AG04450 (cell line): Measurements from ENCODE around the gene C11orf58. TPM values are rescaled to one million over a fixed set of nuclear protein-coding genes. Genes with fewer than 3 reads are reported as not detected.

ENCODE experiments used
- CTCF ChIA-PET: fragments of 300-600, 350-600 bp; formaldehyde crosslinking; extraction: SDS; loops from one replicate; lab custom pipeline; 2022; ENCODE audit warnings: antibody characterized with exemption, inconsistent platforms; lab: Charles Lee
- POLR2A ChIA-PET: fragments of 350-600 bp; formaldehyde crosslinking; extraction: SDS; loops from one replicate; lab custom pipeline; 2021; ENCODE audit warnings: antibody characterized with exemption, inconsistent platforms; lab: Yijun Ruan, JAX
- DNase-seq: peaks from one replicate; pipeline ENCODE4 v3.0.0-alpha.2; 2011; ENCODE audit warnings: low read depth, low spot score
- H3K27ac ChIP-seq: one replicate; pipeline ENCODE4 v1.5.1; 2012; ENCODE audit warnings: low read depth, low read length, control low read depth
- H3K27me3 ChIP-seq: one replicate; pipeline ENCODE4 v1.6.0; 2012; ENCODE audit warnings: low read length; ENCODE audit not compliant: control insufficient read depth, insufficient read depth
- H3K4me3 ChIP-seq: 2 replicates; pipeline ENCODE4 v1.5.1; 2011; ENCODE audit warnings: mild to moderate bottlenecking, low read depth, low read length, control low read depth
- H3K9me3 ChIP-seq: 2 replicates; pipeline ENCODE4 v1.5.1; 2012; ENCODE audit warnings: low read length; ENCODE audit not compliant: control insufficient read depth, insufficient read depth
- polyA plus RNA-seq: library from polyadenylated mRNA; depleted of rRNA; stranded (reverse); fragments of >200 nt; gene quantifications from 2 replicates; pipeline ENCODE4 v1.2.3, GENCODE V29; 2011
- TF ChIP-seq, protein P1 (sequence below): IDR thresholded peaks from 2 replicates; pipeline ENCODE4 v1.5.1; 2011; ENCODE audit warnings: low read depth, low read length, control low read depth, inconsistent platforms

C11orf58 gene
- polyA plus RNA-seq, 1 experiment: 215 TPM

DNA sequence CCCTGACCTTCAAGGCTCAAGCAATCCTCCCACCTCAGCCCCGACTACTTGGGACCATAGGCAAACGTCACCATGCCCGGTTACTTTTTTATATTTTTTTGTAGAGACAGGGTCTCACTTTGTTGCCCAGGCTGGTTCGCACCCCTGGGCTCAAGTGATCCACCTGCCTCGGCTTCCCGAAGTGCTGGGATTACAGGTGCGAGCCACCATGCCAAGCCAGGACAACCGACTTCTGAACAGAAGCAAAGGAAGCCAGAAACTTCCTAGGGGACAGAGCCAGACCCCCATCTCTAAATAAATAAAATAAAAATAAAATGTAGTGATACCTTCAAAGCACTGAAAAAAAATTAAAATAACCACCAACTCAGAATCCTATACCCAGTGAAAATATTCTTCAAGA, 26.4 kb downstream of the C11orf58 start:
- POLR2A ChIA-PET: no interaction called here
- DNase-seq: no peak
- H3K9me3 ChIP-seq: no peaks in the 10 kb centered on the region
- CTCF ChIA-PET: interaction anchor here (2.3 kb wide), 1 partner anchor 21 kb away, joined by 13 read pairs; no protein-coding TSS in a partner anchor
- peaks cover 4% of the 10 kb centered on the region for H3K27me3 ChIP-seq
- no peak overlapping the region for H3K27ac ChIP-seq
- no peak overlapping the region for H3K4me3 ChIP-seq
- TF ChIP-seq, protein P1, sequence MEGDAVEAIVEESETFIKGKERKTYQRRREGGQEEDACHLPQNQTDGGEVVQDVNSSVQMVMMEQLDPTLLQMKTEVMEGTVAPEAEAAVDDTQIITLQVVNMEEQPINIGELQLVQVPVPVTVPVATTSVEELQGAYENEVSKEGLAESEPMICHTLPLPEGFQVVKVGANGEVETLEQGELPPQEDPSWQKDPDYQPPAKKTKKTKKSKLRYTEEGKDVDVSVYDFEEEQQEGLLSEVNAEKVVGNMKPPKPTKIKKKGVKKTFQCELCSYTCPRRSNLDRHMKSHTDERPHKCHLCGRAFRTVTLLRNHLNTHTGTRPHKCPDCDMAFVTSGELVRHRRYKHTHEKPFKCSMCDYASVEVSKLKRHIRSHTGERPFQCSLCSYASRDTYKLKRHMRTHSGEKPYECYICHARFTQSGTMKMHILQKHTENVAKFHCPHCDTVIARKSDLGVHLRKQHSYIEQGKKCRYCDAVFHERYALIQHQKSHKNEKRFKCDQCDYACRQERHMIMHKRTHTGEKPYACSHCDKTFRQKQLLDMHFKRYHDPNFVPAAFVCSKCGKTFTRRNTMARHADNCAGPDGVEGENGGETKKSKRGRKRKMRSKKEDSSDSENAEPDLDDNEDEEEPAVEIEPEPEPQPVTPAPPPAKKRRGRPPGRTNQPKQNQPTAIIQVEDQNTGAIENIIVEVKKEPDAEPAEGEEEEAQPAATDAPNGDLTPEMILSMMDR: no peak

DNA sequence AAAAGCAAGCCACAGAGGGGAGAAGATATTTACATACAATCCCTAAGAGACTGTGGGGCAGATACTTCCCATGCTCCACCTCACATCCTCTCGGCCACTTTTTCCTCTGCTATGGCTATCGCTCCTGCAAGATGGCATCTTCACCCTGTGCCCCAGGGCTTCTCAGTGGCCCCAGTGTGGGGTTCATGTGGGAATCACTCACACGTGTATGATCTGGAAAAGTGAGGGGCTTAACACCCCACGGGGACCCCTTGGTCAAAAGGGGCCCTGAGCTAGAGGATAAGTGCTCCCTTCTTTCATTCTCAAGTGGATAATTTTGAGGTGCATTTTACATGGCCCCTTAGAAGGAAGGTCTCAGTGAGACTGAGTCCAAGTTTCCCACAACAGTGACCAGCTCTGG, 28.7 kb downstream of the C11orf58 start:
- no peak for DNase-seq
- peaks cover 12% of the 10 kb centered on the region for H3K27me3 ChIP-seq
- H3K4me3 ChIP-seq: no peak overlapping the region
- CTCF ChIA-PET: interaction anchor here (0.9 to 2.3 kb wide), 4 partner anchors 17 to 1118 kb away, joined by 3 to 13 read pairs (median 6); no protein-coding TSS in a partner anchor
- TF ChIP-seq, protein P1: no peak
- POLR2A ChIA-PET: no interaction called here
- no peak overlapping the region for H3K27ac ChIP-seq
- H3K9me3 ChIP-seq: no peaks in the 10 kb centered on the region

DNA sequence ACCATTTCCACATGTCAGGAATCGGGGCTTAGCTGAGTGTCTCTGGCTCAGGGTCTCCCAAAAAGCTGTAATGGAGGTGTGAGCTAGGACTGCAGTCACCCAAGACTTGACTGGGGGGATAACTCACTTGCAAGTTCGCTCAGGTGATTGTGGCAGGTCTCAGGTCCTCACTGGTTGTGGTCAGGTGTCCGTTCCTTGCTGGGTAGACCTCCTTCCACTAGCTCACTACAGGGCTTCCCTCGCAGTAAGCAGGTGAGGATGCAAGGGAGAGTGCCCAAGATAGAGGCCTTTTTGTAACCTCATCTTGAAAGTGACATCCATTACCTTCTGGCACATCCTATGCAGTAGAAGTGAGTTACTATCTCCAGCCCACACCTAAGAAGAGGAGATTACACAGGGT, 29.5 kb downstream of the C11orf58 start:
- H3K9me3 ChIP-seq: no peaks in the 10 kb centered on the region
- no peak overlapping the region for H3K27ac ChIP-seq
- ChIA-PET POLR2A (no interaction called here), CTCF (interaction anchor here (0.9 kb wide), 1 partner anchor 22 kb away, joined by 3 read pairs; no protein-coding TSS in a partner anchor)
- no peak for DNase-seq
- H3K4me3 ChIP-seq: no peak overlapping the region
- H3K27me3 ChIP-seq: peaks cover 12% of the 10 kb centered on the region
- TF ChIP-seq, protein P1: no peak

DNA sequence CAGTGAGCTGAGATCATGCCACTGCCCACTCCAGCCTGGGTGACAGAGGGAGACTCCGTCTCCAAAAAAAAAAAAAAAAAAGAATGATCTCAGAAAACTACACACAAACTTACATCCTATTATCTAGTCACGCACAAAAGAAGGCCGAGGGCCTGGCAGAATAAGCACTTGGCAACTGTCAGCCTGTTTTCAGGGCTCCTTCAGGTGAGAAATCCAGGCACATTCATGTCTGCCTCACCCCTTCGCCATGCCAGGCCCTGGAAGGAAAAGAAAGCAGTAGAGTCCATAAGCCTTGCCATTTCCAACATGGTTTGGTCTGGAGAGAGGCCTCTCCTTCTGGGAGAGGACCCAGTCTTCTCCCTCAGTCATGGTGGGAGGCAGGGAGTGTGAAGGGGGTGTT, 30.9 kb downstream of the C11orf58 start:
- Histone ChIP-seq H3K4me3 (no peak overlapping the region), H3K27me3 (peaks cover 21% of the 10 kb centered on the region), H3K9me3 (no peaks in the 10 kb centered on the region), H3K27ac (no peak overlapping the region)
- ChIA-PET POLR2A (no interaction called here), CTCF (interaction anchor here (0.7 to 1.5 kb wide), 2 partner anchors 15 to 829 kb away, joined by 3 read pairs; no protein-coding TSS in a partner anchor)
- DNase-seq: no peak
- TF ChIP-seq, protein P1: no peak

DNA sequence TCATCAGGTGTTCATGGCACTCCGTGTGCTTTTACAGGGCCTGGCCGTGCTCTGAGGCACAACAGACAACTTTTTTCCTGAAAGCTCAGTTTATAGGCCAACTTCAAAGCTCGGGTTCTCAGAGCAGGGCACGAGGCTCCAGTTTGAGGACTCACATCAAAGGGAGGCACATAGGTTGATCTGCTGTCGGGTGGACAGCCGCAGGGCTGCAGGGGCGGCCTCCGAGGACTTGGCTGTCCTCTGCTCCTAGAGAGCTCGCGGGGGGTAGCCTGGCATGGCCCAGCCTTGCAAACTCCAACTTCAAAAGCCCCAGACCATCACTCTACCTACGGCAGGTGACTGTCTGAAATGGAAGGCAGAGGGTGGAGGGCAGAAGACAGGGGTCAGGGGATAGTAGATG, 31.6 kb downstream of the C11orf58 start:
- Histone ChIP-seq H3K27ac (no peak overlapping the region), H3K27me3 (peaks cover 21% of the 10 kb centered on the region), H3K4me3 (no peak overlapping the region), H3K9me3 (no peaks in the 10 kb centered on the region)
- DNase-seq: no peak
- CTCF ChIA-PET: interaction anchor here (1.5 to 1.7 kb wide), 2 partner anchors 14 to 16 kb away, joined by 3 to 5 read pairs; no protein-coding TSS in a partner anchor
- TF ChIP-seq, protein P1: no peak
- POLR2A ChIA-PET: no interaction called here
